Natural killer cell (primary cell): ENCODE results near the gene FBXO27. TPM values are rescaled to one million over a fixed set of nuclear protein-coding genes. Genes with fewer than 3 reads are reported as not detected.

Experiments
- ATAC-seq, 3 donors: fragments of 150-1000 bp in 2 of 3; fragments of 200-7000 bp in 1 of 3; cut with Tn5 transposase; 1 replicate in 1 of 3; 2 replicates in 2 of 3; pipeline ENCODE4 v1.10.0; 2021; ENCODE audit warnings: mild to moderate bottlenecking in 2 of 3, moderate library complexity in 2 of 3
- DNase-seq, 2 donors: peaks; one replicate each; pipeline versions ENCODE4 v3.0.0 to v3.0.0-alpha.2; 2013 to 2021; ENCODE audit warnings: mixed read lengths in 1 of 2
- H3K27ac ChIP-seq: one replicate; pipeline ENCODE4 v1.5.1; 2013; ENCODE audit warnings: mild to moderate bottlenecking, low read length
- H3K27me3 ChIP-seq: one replicate; pipeline ENCODE4 v1.6.1; 2013; ENCODE audit warnings: low read length; ENCODE audit not compliant: control insufficient read depth, insufficient read depth
- H3K36me3 ChIP-seq: one replicate; pipeline ENCODE4 v1.6.1; 2013; ENCODE audit warnings: low read length; ENCODE audit not compliant: control insufficient read depth, insufficient read depth
- H3K4me1 ChIP-seq: one replicate; pipeline ENCODE4 v1.6.1; 2013; ENCODE audit warnings: low read length; ENCODE audit not compliant: control insufficient read depth, insufficient read depth
- H3K4me3 ChIP-seq: one replicate; pipeline ENCODE4 v1.5.1; 2013; ENCODE audit warnings: low read length
- H3K9me3 ChIP-seq: one replicate; pipeline ENCODE4 v1.6.1; 2013; ENCODE audit warnings: low read length; ENCODE audit not compliant: control insufficient read depth, insufficient read depth
- H3K27ac Mint-ChIP-seq, 2 donors: one replicate each; pipeline ENCODE4 v1.8.0; 2022; ENCODE audit warnings: mild to moderate bottlenecking in 2 of 2, mixed read lengths in 2 of 2, moderate library complexity in 1 of 2
- H3K27me3 Mint-ChIP-seq, 2 donors: one replicate each; pipeline ENCODE4 v1.8.0; 2022; ENCODE audit warnings: low read depth in 2 of 2, mixed read lengths in 2 of 2
- H3K36me3 Mint-ChIP-seq: one replicate; pipeline ENCODE4 v1.8.0; 2022; ENCODE audit warnings: mixed read lengths
- H3K4me1 Mint-ChIP-seq, 2 donors: one replicate each; pipeline ENCODE4 v1.8.0; 2022; ENCODE audit warnings: mixed read lengths in 2 of 2
- H3K4me3 Mint-ChIP-seq: one replicate; pipeline ENCODE4 v1.8.0; 2022; ENCODE audit warnings: mild to moderate bottlenecking, moderate library complexity, mixed read lengths
- H3K9me3 Mint-ChIP-seq, 2 donors: one replicate each; pipeline ENCODE4 v1.8.0; 2022; ENCODE audit warnings: mixed read lengths in 2 of 2
- CTCF ChIP-seq: fragments of 200-600 bp; IDR thresholded peaks from one replicate; pipeline ENCODE4 v1.8.0; 2022; ENCODE audit warnings: antibody characterized with exemption
- WGBS: methylation state at CpG from one replicate; pipeline ENCODE4 v1.1.7; 2013; ENCODE audit warnings: missing lambda C conversion rate; ENCODE audit not compliant: insufficient coverage; 5-methylcytosine and 5-hydroxymethylcytosine counted together
- intact Hi-C: fragments of 100-400 bp; cut with micrococcal nuclease; formaldehyde crosslinking; loops from one replicate; pipeline ENCODE4 v1.14.2; 2022
- total RNA-seq, 4 donors: library from RNA; stranded (reverse); fragments of 120-200 nt in 1 of 4; gene quantifications; one replicate each; pipeline versions ENCODE4 v1.2.3 to v1.2.4, GENCODE V29; 2013 to 2022

The FBXO27 gene
- total RNA-seq, 3 donors from 2014 or later (not counting 1 experiment from before 2014, with no cell fraction given) = 0.23 to 0.38 TPM; not detected in 1

DNA sequence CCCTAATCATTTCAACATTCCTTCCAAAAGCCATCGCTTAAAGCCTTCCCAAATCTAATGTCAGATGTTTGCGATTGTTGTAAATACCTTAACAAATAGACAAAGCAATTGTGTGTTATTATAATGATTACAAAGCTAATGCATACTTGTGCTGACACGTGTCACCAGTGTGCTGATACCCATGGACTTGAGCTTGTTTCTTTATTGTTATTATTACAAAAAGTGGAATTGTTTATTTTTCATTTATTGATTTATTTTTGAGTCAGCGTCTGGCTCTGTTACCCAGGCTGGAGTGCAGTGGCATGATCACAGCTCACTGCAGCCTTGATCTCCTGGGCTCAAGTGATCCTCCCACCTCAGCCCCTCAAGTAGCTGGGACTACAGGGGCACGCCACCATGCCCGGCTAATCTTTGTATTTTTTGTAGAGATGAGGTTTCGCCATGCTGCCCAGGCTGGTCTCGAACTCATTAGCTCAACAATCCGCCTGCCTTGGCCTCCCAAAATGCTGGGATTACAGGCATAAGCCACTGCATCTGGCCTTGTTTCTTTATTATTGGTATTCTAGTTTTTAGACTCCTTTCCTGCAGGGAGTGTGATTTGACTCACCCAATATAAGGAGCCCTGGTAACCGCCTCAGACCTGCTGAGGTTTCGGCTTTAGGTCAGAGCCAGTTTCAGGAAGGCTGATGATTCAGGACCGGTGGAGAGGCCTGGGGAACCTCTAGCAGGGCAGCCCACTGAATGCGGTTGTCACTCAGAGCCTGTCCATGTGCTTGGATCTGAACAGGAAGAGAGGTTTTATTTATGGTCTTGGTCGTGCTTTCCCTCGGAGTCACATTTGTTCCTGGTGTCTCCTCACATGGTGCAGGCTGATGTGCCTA lies 54.7 kb downstream of the FBXO27 start:
- DNase-seq (no peak), ATAC-seq (no peak)
- no peak for TF ChIP-seq CTCF
- Mint-ChIP-seq H3K36me3 (no peaks in the 10 kb centered on the region), H3K4me3 (no peak overlapping the region), H3K9me3 (no peaks in the 10 kb centered on the region), H3K4me1 (peaks cover 0 to 4% of the 10 kb centered on the region in 2 donors), H3K27ac (no peak overlapping the region), H3K27me3 (peaks cover 22 to 27% of the 10 kb centered on the region in 2 donors)
- Histone ChIP-seq H3K4me3 (no peak overlapping the region), H3K27ac (no peak overlapping the region), H3K27me3 (peaks cover 10% of the 10 kb centered on the region), H3K4me1 (peaks cover 3% of the 10 kb centered on the region), H3K9me3 (peaks cover 6% of the 10 kb centered on the region), H3K36me3 (no peaks in the 10 kb centered on the region)
- WGBS = 59% methylated on average over 14 of the region's 15 CpGs
- intact Hi-C loops = no loop called here

- Histone ChIP-seq H3K36me3 (no peaks in the 10 kb centered on the region), H3K27ac (no peak overlapping the region), H3K4me1 (peaks cover 3% of the 10 kb centered on the region), H3K4me3 (no peak overlapping the region), H3K9me3 (peaks cover 5% of the 10 kb centered on the region), H3K27me3 (peaks cover 10% of the 10 kb centered on the region)
- H3K36me3 Mint-ChIP-seq = no peaks in the 10 kb centered on the region
- DNase-seq (no peak), ATAC-seq (no peak)
- H3K4me1 Mint-ChIP-seq = peaks cover 0 to 4% of the 10 kb centered on the region in 2 donors
- H3K27ac Mint-ChIP-seq = no peak overlapping the region
- H3K9me3 Mint-ChIP-seq = no peaks in the 10 kb centered on the region
- TF ChIP-seq CTCF = no peak
- intact Hi-C loops = no loop called here
- WGBS = 26% methylated on average over 22 of the region's 22 CpGs
- peaks cover 22 to 27% of the 10 kb centered on the region in 2 donors for H3K27me3 Mint-ChIP-seq
- H3K4me3 Mint-ChIP-seq = peak overlapping the region; percentile 37
Observed at GRCh38 chr19:38975861-38976271, 56.5 kb downstream of the FBXO27 start.

- peak within 1 kb of the TSS; percentile 37 for H3K4me3 Mint-ChIP-seq
- no peaks in the 10 kb centered on the region for H3K9me3 ChIP-seq
- H3K27ac ChIP-seq = no peak within 1 kb of the TSS
- WGBS = 12% methylated on average over 63 of the region's 63 CpGs
- intact Hi-C loops = no loop called here
- TF ChIP-seq CTCF = no peak
- no peak within 1 kb of the TSS for H3K27ac Mint-ChIP-seq
- no peaks in the 10 kb centered on the region for H3K36me3 ChIP-seq
- no peak within 1 kb of the TSS for H3K4me3 ChIP-seq
- no peak for DNase-seq
- H3K27me3 ChIP-seq = peaks cover 10% of the 10 kb centered on the region
- ATAC-seq = peak in 1 of 3 donors; percentile 26
- peaks cover 3% of the 10 kb centered on the region for H3K4me1 ChIP-seq
- H3K27me3 Mint-ChIP-seq = peaks cover 22 to 27% of the 10 kb centered on the region in 2 donors
- H3K4me1 Mint-ChIP-seq = peaks cover 0 to 4% of the 10 kb centered on the region in 2 donors
- no peaks in the 10 kb centered on the region for H3K9me3 Mint-ChIP-seq
- no peaks in the 10 kb centered on the region for H3K36me3 Mint-ChIP-seq
Observed at GRCh38 chr19:38975214-38975860, 57.0 kb downstream of the FBXO27 start, which contains the start of gene FBXO17. Gene FBXO17 (minus strand): TSS chr19:38975742. CDS start chr19:38950319, 25,423 bp downstream.
